Breast epithelium (tissue), 4 donors: ENCODE measurements around the gene PADI4. TPM values are rescaled to one million over a fixed set of nuclear protein-coding genes. Genes with fewer than 3 reads are reported as not detected.

Experiments used
- DNase-seq, 2 donors: peaks; one replicate each; pipeline ENCODE4 v3.0.0-alpha.2; 2019; ENCODE audit warnings: low spot score in 2 of 2
- H3K27ac ChIP-seq, 2 donors: fragments of 200-600 bp; sonication (generic) in 1 of 2; one replicate each; pipeline ENCODE4 v1.5.1; 2016 to 2019; ENCODE audit warnings: mild to moderate bottlenecking in 1 of 2
- H3K27me3 ChIP-seq, 2 donors: fragments of 200-600 bp; sonication (generic) in 1 of 2; one replicate each; pipeline versions ENCODE4 v1.5.1 to v1.6.0; 2017 to 2019; ENCODE audit warnings: control low read depth in 1 of 2, mild to moderate bottlenecking in 1 of 2
- H3K36me3 ChIP-seq: fragments of 200-600 bp; one replicate; pipeline ENCODE4 v1.5.1; 2019
- H3K4me1 ChIP-seq, 2 donors: fragments of 200-600 bp; sonication (generic); one replicate each; pipeline ENCODE4 v1.5.1; 2016 to 2019; ENCODE audit warnings: control low read depth in 1 of 2
- H3K4me3 ChIP-seq, 3 donors: fragments of 200-600 bp; sonication (generic); 1 replicate in 2 of 3; 2 replicates in 1 of 3; pipeline ENCODE4 v1.5.1; 2016 to 2019; ENCODE audit warnings: mild to moderate bottlenecking in 3 of 3, moderate library complexity in 2 of 3
- H3K9me3 ChIP-seq, 2 donors: fragments of 200-600 bp; sonication (generic) in 1 of 2; one replicate each; pipeline ENCODE4 v1.5.1; 2016 to 2019; ENCODE audit warnings: control low read depth in 1 of 2
- CTCF ChIP-seq, 3 donors: fragments of 450-650 bp; IDR thresholded peaks; one replicate each; pipeline ENCODE4 v1.5.1; 2016 to 2017; ENCODE audit warnings: antibody characterized with exemption in 3 of 3, mild to moderate bottlenecking in 3 of 3, moderate library complexity in 3 of 3
- POLR2A ChIP-seq: fragments of 450-650 bp; IDR thresholded peaks from one replicate; pipeline ENCODE4 v1.6.1; 2016; ENCODE audit warnings: antibody characterized with exemption, mild to moderate bottlenecking, moderate library complexity
- POLR2AphosphoS5 ChIP-seq, 3 donors: sonication (generic); formaldehyde crosslinking; IDR thresholded peaks; one replicate each; pipeline ENCODE4 v1.6.1; 2017; ENCODE audit warnings: antibody characterized with exemption in 3 of 3
- intact Hi-C: fragments of 100-400 bp; cut with DNase I; formaldehyde crosslinking; loops from one replicate; pipeline ENCODE4 v1.15.1; 2023; ENCODE audit warnings: low total_unique reads
- total RNA-seq, 3 donors: library from RNA; depleted of rRNA; stranded (reverse); fragments of >200 nt; gene quantifications; one replicate each; pipeline ENCODE4 v1.1.0, GENCODE V29; 2016

PADI4 gene
- total RNA-seq, 3 donors from 2014 or later, result 1.3 TPM; not detected in 2

GRCh38 chr1:17307329-17307728 is 668 bp upstream of the PADI4 start:
- no peak overlapping the region for H3K27ac ChIP-seq
- TF ChIP-seq POLR2A, result no peak
- no peak for TF ChIP-seq POLR2AphosphoS5 (IDR thresholded peaks at IDR 0.05)
- TF ChIP-seq CTCF (IDR thresholded peaks at IDR 0.05), result no peak
- H3K27me3 ChIP-seq, result no peaks in the 10 kb centered on the region
- H3K36me3 ChIP-seq, result no peaks in the 10 kb centered on the region
- DNase-seq, result no peak
- peaks cover 0 to 5% of the 10 kb centered on the region in 2 donors for H3K9me3 ChIP-seq
- intact Hi-C loops, result no loop called here
- H3K4me3 ChIP-seq, result no peak overlapping the region
- H3K4me1 ChIP-seq, result no peaks in the 10 kb centered on the region

GRCh38 chr1:17308593-17308992 is 596 bp downstream of the PADI4 start:
- intact Hi-C loops, result no loop called here
- Histone ChIP-seq H3K4me1 (no peaks in the 10 kb centered on the region), H3K27ac (no peak overlapping the region), H3K4me3 (no peak overlapping the region), H3K36me3 (no peaks in the 10 kb centered on the region), H3K9me3 (no peaks in the 10 kb centered on the region), H3K27me3 (no peaks in the 10 kb centered on the region)
- no peak for DNase-seq
- no peak for TF ChIP-seq POLR2A
- TF ChIP-seq CTCF (IDR thresholded peaks at IDR 0.05), result no peak

GRCh38 chr1:17309426-17310067 is 1.6 kb downstream of the PADI4 start:
- TF ChIP-seq POLR2A, result no peak
- no peak for TF ChIP-seq POLR2AphosphoS5 (IDR thresholded peaks at IDR 0.05)
- TF ChIP-seq CTCF (IDR thresholded peaks at IDR 0.05), result no peak
- Histone ChIP-seq H3K36me3 (no peaks in the 10 kb centered on the region), H3K27ac (no peak overlapping the region), H3K9me3 (no peaks in the 10 kb centered on the region), H3K4me1 (no peaks in the 10 kb centered on the region), H3K27me3 (no peaks in the 10 kb centered on the region), H3K4me3 (no peak overlapping the region)
- intact Hi-C loops, result no loop called here
- no peak for DNase-seq

GRCh38 chr1:17310068-17310640 is 2.2 kb downstream of the PADI4 start:
- TF ChIP-seq POLR2A, result no peak
- TF ChIP-seq CTCF (IDR thresholded peaks at IDR 0.05), result no peak
- no peak for TF ChIP-seq POLR2AphosphoS5 (IDR thresholded peaks at IDR 0.05)
- DNase-seq, result no peak
- Histone ChIP-seq H3K4me3 (no peak overlapping the region), H3K27me3 (no peaks in the 10 kb centered on the region), H3K4me1 (no peaks in the 10 kb centered on the region), H3K9me3 (no peaks in the 10 kb centered on the region), H3K27ac (no peak overlapping the region), H3K36me3 (no peaks in the 10 kb centered on the region)
- intact Hi-C loops, result no loop called here

- Histone ChIP-seq H3K4me1 (no peaks in the 10 kb centered on the region), H3K36me3 (no peaks in the 10 kb centered on the region), H3K27ac (no peak overlapping the region), H3K4me3 (no peak overlapping the region), H3K27me3 (no peaks in the 10 kb centered on the region), H3K9me3 (no peaks in the 10 kb centered on the region)
- TF ChIP-seq POLR2A (no peak), POLR2AphosphoS5 (IDR thresholded peaks at IDR 0.05) (no peak), CTCF (IDR thresholded peaks at IDR 0.05) (no peak)
- intact Hi-C loops, result no loop called here
- DNase-seq, result no peak
Measured at GRCh38 chr1:17313530-17314309, 5.7 kb downstream of the PADI4 start.
